ENCODE results near the gene ARFGEF2.
"Not testable (repeated sequence)": the region's sequence is repeated elsewhere in the genome, so short reads cannot be mapped to it uniquely, and the experiment has no call there.

ARFGEF2 gene

DNA sequence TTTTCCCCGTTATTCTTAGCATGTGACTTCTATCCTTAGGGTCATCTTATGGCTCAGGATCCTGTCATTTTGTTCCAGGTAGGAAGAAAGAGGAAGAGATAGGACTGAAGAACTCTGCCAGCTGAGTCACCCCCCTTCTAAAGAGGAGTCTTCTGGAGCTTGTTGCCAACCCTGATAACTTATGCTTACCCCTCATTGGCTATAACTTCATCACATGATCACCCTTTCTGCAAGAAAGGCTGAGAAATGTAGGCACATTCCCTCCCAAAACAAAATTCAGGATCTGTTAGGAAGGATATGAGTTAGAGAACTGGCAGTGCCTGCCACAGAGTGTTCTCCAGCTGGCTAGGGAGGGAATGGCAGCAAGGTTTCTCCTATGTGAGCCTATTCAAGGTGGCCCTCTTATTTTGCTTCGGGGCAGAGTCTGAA is 35.6 kb downstream of the ARFGEF2 start:
- Mint-ChIP-seq H3K4me3 (no peak overlapping the region), H3K4me1 (ENCODE audit: low read depth in 2 of 2) (no peaks in the 10 kb centered on the region), H3K36me3 (ENCODE audit: insufficient read depth) (peaks cover 57% of the 10 kb centered on the region), H3K27ac (peak overlapping the region in 1 of 2 donors; percentile 19), H3K9me3 (no peaks in the 10 kb centered on the region), H3K27me3 (no peaks in the 10 kb centered on the region)
- no peak for DNase-seq
- ATAC-seq (replicated peaks) = no peak

GRCh38 chr20:48957533-48957932 is 36.0 kb downstream of the ARFGEF2 start:
- H3K27ac Mint-ChIP-seq = no peak overlapping the region
- no peaks in the 10 kb centered on the region for H3K27me3 Mint-ChIP-seq
- DNase-seq = no peak
- H3K4me1 Mint-ChIP-seq (ENCODE audit: low read depth in 2 of 2) = no peaks in the 10 kb centered on the region
- no peaks in the 10 kb centered on the region for H3K9me3 Mint-ChIP-seq
- H3K4me3 Mint-ChIP-seq = no peak overlapping the region
- H3K36me3 Mint-ChIP-seq (ENCODE audit: insufficient read depth) = peaks cover 52% of the 10 kb centered on the region
- no peak for ATAC-seq (replicated peaks)

DNA sequence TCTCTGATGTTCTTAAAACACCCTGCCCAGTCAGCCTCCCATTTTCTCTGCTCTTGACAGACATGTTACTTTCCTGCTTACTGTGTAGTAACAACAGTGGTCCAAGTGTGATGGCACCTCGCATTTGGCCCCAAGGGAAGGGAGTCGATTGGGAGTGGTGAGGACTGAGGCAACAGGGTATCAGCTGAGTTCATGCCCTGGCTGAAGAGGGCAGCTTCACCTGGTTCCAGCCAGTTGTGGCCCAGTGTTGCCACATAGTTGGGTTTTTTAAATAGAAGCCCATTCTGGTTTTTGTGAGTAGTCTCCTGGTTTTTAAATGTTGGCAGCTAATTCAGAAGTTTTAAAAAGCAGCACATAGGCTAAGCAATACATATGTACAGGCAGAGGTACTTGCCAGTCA is 37.2 kb downstream of the ARFGEF2 start:
- no peak overlapping the region for H3K27ac Mint-ChIP-seq

GRCh38 chr20:48959899-48960550 is 38.5 kb downstream of the ARFGEF2 start:
- no peaks in the 10 kb centered on the region for H3K27me3 Mint-ChIP-seq
- no peak overlapping the region for H3K4me3 Mint-ChIP-seq
- ATAC-seq (replicated peaks) (no peak), DNase-seq (no peak)
- H3K36me3 Mint-ChIP-seq (ENCODE audit: insufficient read depth) = peaks cover 40% of the 10 kb centered on the region
- H3K27ac Mint-ChIP-seq = no peak overlapping the region
- no peaks in the 10 kb centered on the region for H3K4me1 Mint-ChIP-seq (ENCODE audit: low read depth in 2 of 2)
- H3K9me3 Mint-ChIP-seq = no peaks in the 10 kb centered on the region

More for the DNA sequence above, 37.2 kb downstream of the ARFGEF2 start:
- H3K36me3 Mint-ChIP-seq (ENCODE audit: insufficient read depth) = peaks cover 46% of the 10 kb centered on the region
- no peaks in the 10 kb centered on the region for H3K9me3 Mint-ChIP-seq
- no peak for DNase-seq
- no peaks in the 10 kb centered on the region for H3K4me1 Mint-ChIP-seq (ENCODE audit: low read depth in 2 of 2)
- no peaks in the 10 kb centered on the region for H3K27me3 Mint-ChIP-seq
- H3K4me3 Mint-ChIP-seq = no peak overlapping the region
- ATAC-seq (replicated peaks) = no peak

GRCh38 chr20:48962421-48962820 is 40.9 kb downstream of the ARFGEF2 start:
- DNase-seq (no peak), ATAC-seq (replicated peaks) (no peak)
- peak overlapping the region in 1 of 2 donors; percentile 41 for H3K27ac Mint-ChIP-seq
- H3K27me3 Mint-ChIP-seq = no peaks in the 10 kb centered on the region
- no peaks in the 10 kb centered on the region for H3K9me3 Mint-ChIP-seq
- H3K36me3 Mint-ChIP-seq (ENCODE audit: insufficient read depth) = peaks cover 41% of the 10 kb centered on the region
- no peaks in the 10 kb centered on the region for H3K4me1 Mint-ChIP-seq (ENCODE audit: low read depth in 2 of 2)
- H3K4me3 Mint-ChIP-seq = no peak overlapping the region

DNA sequence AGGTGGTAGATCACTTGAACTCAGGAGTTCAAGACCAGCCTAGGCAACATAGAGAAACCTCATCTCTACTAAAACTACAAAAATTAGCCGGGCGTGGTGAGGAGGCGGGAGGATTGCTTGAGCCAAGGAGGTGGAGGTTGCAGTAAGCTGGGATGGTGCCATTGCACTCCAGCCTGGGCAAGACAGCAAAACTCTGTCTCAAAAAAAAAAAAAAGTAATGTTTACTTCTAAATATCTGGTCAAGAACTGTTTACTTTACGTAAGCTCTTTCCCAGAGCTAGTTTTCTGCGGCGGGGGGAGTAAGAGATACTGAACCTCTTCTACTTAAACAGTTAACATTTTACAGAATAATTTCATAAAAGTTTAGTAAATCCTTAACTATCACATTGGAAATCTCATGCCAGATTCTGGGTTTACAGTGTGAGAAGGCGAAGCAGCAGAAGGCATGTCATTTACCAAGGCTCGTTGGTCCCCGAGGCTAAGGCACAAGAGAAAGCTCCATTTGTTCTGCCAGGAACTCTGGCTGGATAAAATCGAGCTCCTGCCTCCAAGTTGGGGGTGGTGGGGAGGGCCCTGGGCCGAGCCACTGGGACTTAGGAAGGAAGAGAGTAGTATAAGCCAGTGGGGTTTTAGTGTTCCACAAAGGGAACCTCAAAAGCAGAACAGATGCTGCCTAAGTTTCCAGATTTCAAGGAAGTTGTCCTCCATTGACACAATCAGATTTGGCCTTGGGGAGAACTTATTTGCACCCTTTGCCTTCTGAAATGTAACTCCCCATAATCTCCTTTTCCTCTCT is 41.7 kb downstream of the ARFGEF2 start:
- Mint-ChIP-seq H3K9me3 (no peaks in the 10 kb centered on the region), H3K27me3 (no peaks in the 10 kb centered on the region)

DNA sequence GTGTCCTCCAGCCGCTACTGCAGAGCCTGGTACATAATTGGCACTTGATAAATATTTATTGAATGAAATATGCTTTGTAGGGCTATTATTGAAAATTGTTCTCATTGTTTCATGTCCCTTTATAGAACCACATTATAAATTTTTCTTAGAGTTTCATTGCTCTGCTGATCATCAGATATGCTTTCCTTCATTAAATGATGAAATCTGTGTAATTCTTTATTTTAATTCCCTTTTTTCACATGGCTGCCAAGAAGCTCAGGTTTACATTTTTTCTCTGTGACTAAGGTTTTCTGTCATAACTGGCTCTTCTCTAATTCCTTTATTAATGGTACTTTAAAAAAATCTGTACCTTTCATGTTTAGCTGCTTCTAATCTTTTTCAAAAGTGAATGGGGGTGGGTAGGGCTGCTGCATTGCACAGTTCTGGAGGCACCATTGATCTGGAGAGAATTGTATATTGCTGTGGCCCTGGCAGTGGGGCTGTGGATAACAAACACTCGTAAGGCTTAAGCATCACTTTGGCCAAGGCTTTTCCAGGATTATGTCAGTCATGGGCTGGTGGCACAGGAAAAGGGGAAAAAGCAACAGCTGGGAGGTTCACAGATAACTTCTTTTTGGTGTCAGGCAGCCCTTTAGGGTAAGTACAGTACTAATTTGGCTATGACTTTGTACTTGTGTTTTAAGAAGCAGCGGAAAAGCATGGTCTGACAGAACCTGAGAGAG is 43.8 kb downstream of the ARFGEF2 start:
- no peaks in the 10 kb centered on the region for H3K27me3 Mint-ChIP-seq
- H3K27ac Mint-ChIP-seq = no peak overlapping the region
- H3K4me3 Mint-ChIP-seq = no peak overlapping the region
- H3K4me1 Mint-ChIP-seq (ENCODE audit: low read depth in 2 of 2) = no peaks in the 10 kb centered on the region
- no peaks in the 10 kb centered on the region for H3K9me3 Mint-ChIP-seq
- ATAC-seq (replicated peaks) (no peak), DNase-seq (no peak)
- H3K36me3 Mint-ChIP-seq (ENCODE audit: insufficient read depth) = peaks cover 56% of the 10 kb centered on the region

More for the DNA sequence above, 41.7 kb downstream of the ARFGEF2 start:
- ATAC-seq (replicated peaks) (no peak), DNase-seq (no peak)
- Mint-ChIP-seq H3K36me3 (ENCODE audit: insufficient read depth) (peaks cover 47% of the 10 kb centered on the region), H3K4me1 (ENCODE audit: low read depth in 2 of 2) (no peaks in the 10 kb centered on the region), H3K4me3 (no peak overlapping the region), H3K27ac (peak overlapping the region in 1 of 2 donors; percentile 41)

GRCh38 chr20:48970681-48971365 is 49.3 kb downstream of the ARFGEF2 start:
- ATAC-seq (replicated peaks) = no peak
- H3K27ac Mint-ChIP-seq = peak overlapping the region in 1 of 2 donors; percentile 49
- H3K36me3 Mint-ChIP-seq (ENCODE audit: insufficient read depth) = peaks cover 73% of the 10 kb centered on the region

GRCh38 chr20:48971956-48972355 is 50.4 kb downstream of the ARFGEF2 start:
- Mint-ChIP-seq H3K36me3 (ENCODE audit: insufficient read depth) (peaks cover 73% of the 10 kb centered on the region), H3K27ac (no peak overlapping the region), H3K4me3 (no peak overlapping the region), H3K9me3 (no peaks in the 10 kb centered on the region), H3K27me3 (no peaks in the 10 kb centered on the region), H3K4me1 (ENCODE audit: low read depth in 2 of 2) (no peaks in the 10 kb centered on the region)
- ATAC-seq (replicated peaks) = no peak
- DNase-seq = no peak

More at GRCh38 chr20:48970681-48971365, 49.3 kb downstream of the ARFGEF2 start:
- no peaks in the 10 kb centered on the region for H3K4me1 Mint-ChIP-seq (ENCODE audit: low read depth in 2 of 2)
- no peaks in the 10 kb centered on the region for H3K9me3 Mint-ChIP-seq
- no peak for DNase-seq
- no peak overlapping the region for H3K4me3 Mint-ChIP-seq
- no peaks in the 10 kb centered on the region for H3K27me3 Mint-ChIP-seq

DNA sequence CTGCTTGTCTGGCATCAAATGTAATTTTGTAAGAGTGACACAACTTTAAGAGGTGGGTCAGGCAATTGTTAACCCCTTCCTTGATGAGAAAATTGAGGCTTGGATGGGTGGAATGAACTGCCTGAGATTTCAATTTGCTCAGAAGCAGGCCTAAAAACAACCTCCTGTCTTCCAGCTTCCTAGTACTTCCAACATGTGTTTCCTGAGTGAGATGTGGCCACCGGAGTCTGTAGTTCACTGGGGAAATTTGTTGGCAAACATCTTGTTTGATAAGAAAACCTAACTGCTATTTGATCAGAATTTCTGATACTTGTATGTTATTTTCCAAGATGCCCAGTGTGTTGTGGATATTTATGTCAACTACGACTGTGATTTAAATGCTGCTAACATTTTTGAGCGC is 51.3 kb downstream of the ARFGEF2 start:
- DNase-seq (no peak), ATAC-seq (replicated peaks) (no peak)
- Mint-ChIP-seq H3K27ac (no peak overlapping the region), H3K4me3 (no peak overlapping the region), H3K36me3 (ENCODE audit: insufficient read depth) (peaks cover 68% of the 10 kb centered on the region), H3K9me3 (no peaks in the 10 kb centered on the region), H3K27me3 (no peaks in the 10 kb centered on the region), H3K4me1 (ENCODE audit: low read depth in 2 of 2) (peaks cover 0 to under 1% of the 10 kb centered on the region in 2 donors)

DNA sequence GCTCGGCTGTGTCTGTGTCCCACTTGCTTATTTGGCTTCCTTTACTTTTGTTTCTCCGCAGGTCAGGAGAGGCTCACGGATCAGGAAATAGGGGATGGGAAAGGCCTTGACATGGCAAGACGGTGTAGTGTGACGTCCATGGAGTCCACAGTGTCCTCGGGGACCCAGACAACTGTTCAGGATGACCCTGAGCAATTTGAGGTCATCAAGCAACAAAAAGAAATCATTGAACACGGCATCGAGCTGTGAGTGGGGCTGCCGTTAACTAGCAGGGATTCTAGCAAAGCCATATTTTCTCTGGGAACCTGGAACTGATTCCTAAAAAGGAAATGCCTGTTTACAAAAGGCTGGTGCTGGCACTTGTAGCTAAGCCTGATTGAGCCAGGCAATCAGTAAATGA is 54.4 kb downstream of the ARFGEF2 start:
- Mint-ChIP-seq H3K27ac (no peak overlapping the region), H3K27me3 (no peaks in the 10 kb centered on the region), H3K9me3 (no peaks in the 10 kb centered on the region), H3K4me3 (no peak overlapping the region), H3K4me1 (ENCODE audit: low read depth in 2 of 2) (peaks cover 4 to 8% of the 10 kb centered on the region in 2 donors), H3K36me3 (ENCODE audit: insufficient read depth) (peaks cover 48% of the 10 kb centered on the region)
- ATAC-seq (replicated peaks) (no peak), DNase-seq (no peak)

- not testable (repeated sequence) for H3K4me3 Mint-ChIP-seq; DNase-seq; H3K9me3 Mint-ChIP-seq; H3K27ac Mint-ChIP-seq; ATAC-seq (replicated peaks); H3K4me1 Mint-ChIP-seq (ENCODE audit: low read depth in 2 of 2); H3K27me3 Mint-ChIP-seq
- H3K36me3 Mint-ChIP-seq (ENCODE audit: insufficient read depth) = peaks cover 46% of the 10 kb centered on the region
Measured at GRCh38 chr20:48979980-48980379, 58.5 kb downstream of the ARFGEF2 start.

All from effector memory CD8-positive, alpha-beta T cell (primary cell).